Fibroblast of peridontal ligament (primary cell): ENCODE results near the gene PTPRR.
A peak's percentile ranks its signal among the peaks of the same experiment; 100 is the strongest.

Experiments
- DNase-seq: peaks from one replicate; pipeline ENCODE4 v3.0.0-alpha.2; 2010; ENCODE audit errors: extremely low read depth

PTPRR gene

DNA sequence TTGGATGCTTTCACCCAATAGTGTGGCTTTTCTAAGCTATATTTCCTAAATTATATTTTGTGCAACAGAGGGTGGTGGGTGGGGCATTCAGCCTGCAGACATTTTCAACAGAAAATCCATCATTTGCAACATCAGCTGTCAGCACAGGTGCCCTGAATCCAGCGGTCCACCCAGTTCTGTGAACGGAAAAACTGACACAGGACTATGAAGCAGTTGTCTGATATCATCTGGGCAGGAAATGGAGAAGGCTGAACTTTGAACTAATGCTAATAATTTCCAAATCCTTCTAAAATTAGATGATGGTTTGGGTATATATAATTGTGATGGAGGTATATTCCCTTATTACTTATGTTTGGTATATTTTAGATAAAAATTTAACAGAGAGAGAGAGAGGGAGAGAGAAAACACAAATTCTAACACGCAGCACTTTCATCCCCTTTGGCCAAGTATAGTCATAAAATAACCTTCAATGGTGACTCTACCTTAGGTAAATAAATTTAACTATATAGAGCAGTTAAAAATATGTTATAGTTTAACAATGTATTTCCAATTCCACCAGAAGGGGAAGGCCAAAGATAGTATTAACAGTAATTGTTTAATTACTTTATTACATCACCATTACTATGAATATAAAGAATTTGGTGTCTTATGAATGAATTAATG, 225.0 kb downstream of the PTPRR start:
- DNase-seq = no peak

DNA sequence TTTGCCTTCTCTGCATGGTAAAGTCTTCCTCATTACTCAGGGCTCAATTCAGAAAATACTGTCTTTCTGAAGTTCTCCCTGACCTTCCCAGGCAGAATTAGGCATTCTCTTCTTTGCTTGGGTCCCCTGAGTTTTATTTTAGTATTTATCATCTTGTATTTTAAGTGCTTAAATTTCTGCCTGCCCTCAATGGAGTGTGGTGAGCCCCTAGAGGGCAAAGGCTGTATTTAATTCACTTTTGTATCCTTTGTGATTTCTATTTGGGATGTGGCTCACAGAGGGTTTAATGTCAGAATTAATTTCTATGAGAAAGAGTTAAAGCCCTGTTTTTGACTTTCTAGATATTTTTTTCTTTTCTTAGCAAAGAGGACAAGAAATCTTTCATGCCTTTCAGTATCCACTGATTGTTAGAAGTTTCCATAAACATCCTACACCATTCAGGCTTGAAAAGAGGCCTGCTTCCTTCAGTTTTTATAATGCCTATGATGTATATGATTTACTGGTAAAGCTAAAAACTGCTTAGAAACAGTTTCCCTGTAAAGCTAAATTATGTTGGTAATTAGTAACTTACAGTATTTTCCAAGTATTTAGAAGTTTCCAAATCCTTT, 227.8 kb downstream of the PTPRR start:
- DNase-seq = peak; percentile 52

DNA sequence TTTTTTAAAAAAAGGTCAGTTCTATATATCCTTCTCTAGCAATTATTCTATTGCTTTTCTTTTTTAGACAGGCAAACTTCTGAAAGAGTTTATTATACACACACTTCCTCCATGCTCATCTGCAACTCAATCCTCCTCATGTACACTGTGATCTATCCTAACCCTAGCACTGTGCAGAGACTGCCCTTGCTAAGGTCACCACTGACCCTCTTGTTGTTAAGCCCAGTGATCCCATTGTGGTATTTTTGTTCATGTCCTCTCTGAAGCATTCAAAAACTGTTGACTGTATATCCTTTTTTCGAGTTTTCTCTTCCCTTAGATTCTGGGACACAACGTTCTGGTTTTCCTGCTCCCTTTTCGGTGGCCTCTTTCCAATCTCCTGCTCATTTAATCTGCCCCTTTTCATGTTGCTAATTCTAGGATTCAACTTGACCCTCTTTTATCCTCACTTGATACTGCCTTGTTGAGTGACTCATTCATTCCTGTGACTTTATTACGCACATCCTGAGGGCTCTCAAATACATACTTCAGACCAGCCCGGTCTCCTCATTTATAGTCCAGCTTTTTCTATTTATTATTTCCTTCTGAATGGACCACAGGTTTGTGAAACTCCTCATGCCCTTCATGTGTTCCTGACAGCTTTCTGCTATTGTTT, 229.4 kb downstream of the PTPRR start:
- peak; percentile 18 for DNase-seq

DNA sequence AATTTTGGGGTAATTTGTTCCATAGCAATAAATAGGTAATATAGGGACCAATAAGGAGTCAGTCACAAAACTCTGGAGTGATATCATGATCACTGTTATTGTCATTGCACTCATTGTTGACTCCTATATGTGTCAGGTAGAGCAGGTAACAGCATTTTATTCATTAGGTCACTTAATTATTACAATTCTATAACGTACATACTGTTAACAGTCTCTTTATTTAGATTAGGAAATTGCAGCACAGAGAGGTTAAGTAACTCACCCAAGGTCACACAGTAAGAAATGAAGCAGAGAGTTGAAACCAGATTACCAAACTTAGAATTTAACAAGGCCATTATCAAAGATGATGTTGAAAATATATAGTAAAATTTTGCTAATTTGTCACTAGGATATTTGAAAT, 233.6 kb downstream of the PTPRR start:
- DNase-seq = no peak

DNA sequence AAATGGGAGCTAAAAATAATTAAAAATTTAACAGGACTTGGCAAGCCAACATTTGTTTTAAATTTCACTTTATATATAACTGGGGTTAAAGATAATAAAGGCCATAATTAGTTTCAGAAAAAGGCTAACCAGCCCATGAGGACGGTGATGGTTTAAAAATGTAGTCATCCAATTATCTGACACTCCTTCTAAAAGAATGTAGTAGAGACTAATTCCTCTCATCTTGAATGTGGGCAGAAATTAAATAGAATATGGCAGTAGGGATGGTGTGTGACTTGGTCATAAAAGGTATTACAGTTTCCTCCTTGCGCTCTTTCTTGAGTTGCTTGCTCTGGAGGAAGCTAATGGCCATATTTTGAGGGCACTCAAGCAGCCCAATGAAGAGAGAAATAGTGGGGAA, 234.2 kb downstream of the PTPRR start:
- DNase-seq = no peak

DNA sequence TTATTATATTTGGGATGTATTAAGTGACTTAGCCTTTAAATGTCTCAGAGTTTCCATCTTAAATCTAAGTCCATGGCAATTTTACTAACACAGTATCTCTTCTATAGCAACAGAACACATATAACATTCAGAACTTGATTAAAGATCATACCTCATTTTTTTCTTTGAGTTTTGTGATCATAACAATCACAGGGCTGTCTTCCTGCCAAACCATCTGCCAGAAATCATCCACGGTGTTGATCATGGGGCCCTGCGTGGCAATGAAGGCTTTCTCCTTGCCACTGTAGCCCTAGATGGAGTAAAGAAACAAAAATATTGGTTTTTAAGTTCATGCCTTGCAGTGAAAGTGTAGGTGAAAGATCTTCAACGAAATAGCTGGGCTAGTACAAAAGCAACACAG, 236.6 kb downstream of the PTPRR start:
- no peak for DNase-seq

DNA sequence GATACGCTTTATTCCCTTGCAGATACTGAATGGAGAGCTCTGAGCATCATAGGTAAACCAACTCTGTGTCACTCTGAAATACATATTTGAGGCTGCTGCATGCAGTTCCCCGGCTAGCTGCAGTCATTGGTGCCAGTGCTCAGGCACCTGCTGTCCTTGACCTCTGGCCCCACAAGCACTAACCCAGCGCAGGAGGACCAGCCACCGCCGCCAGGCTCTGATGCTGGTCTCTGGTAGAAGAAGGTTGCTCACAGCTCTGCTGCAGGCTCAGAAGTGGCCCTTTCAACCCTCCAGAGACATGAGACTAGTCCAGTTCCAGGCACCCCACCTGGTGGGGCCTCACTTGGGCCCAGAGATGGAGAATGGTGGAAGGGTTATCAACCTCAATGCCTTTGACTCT, 248.8 kb downstream of the PTPRR start:
- no peak for DNase-seq

DNA sequence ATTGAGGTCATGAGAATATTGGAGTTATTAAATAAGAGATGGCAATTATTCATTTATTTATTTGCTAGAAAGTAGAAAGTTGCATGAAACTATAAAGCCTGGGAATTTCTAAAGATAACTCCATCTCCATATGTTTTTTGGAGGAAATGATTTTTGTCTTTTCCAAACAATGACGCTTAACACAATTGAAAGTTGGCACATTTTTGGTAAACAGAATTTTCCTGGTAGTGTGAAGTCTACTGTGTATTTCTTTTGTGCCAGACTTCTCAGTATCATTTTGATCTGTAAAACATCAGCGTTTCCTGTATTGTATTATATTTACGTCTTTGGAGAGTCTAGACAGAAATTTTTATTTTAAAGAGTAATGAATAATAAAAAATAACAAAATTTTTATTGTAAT, 249.6 kb downstream of the PTPRR start:
- DNase-seq = no peak

DNA sequence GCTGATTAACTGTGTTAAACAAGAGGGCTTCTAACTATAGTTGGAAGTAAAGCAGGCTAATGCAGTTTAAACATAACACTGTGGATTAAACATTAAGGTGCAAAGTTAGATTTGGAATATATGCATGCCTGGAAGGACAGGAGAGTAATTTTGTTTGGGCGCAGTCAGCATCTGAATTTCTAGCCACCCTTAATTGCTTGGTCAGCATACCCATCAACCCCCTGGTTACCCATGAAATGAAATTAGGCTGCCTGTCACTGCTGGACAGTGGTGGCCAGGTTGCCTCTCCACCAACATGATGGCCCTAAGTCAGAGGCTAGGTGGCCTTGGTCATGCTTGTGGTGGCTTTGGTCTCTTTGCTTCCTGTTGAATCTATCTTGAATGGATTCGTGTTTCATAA, 253.3 kb downstream of the PTPRR start:
- no peak for DNase-seq

DNA sequence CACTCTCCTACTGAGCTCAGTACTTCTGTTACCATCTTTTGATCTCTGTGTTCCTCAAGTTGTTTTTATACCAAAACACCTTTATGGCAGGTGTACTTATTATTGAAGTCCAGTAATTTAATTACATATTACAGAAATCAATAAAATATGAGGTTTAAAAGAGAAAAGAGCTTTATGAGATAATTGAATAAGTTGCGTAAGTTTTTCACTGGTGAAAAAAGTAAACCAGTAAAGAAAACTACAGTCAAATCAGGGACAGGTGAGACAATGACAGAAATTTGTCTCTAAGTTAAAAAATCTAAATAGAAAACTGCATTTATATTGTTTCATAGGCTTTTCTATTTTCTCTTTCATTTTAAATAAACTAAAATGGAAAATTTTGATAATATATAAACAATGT, 254.2 kb downstream of the PTPRR start:
- no peak for DNase-seq

DNA sequence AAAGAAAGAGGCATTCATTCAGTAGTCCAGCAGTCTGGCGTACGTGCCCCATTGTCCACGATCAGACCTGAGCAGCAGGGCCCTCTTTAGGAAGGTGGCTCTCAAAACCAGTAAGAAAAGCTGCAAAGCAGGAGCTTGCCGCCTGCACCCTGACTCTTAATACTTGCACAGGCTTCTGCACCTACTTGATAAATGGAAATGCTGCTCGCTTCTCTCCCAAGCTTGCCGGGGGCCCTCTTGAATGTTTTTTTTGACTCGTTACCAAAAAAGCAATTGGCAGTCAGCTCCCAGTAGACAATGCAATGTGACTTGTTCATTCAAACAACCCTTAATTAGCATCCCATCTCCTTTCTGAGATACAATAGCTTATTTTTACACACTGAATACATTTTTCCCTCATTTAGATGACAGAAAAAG, 256.1 kb downstream of the PTPRR start:
- no peak for DNase-seq

DNA sequence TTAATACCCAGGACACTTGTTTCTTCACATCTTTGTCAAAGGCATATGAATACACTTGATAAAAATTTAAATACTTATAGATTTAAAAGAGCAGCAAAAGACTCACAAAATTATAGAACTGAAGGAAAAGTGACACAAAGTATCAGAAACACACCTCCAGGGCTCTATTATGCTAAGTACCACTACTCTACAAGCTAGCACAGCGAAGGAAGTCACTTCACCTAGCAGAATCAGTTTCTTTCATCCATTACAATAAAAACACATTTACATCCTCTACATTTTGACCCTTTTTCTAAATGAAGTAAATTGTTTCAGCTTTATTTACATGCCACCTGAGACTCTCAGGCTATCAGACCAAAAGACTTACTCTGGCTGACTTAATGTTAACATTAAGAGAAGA, 256.7 kb downstream of the PTPRR start:
- DNase-seq = no peak

DNA sequence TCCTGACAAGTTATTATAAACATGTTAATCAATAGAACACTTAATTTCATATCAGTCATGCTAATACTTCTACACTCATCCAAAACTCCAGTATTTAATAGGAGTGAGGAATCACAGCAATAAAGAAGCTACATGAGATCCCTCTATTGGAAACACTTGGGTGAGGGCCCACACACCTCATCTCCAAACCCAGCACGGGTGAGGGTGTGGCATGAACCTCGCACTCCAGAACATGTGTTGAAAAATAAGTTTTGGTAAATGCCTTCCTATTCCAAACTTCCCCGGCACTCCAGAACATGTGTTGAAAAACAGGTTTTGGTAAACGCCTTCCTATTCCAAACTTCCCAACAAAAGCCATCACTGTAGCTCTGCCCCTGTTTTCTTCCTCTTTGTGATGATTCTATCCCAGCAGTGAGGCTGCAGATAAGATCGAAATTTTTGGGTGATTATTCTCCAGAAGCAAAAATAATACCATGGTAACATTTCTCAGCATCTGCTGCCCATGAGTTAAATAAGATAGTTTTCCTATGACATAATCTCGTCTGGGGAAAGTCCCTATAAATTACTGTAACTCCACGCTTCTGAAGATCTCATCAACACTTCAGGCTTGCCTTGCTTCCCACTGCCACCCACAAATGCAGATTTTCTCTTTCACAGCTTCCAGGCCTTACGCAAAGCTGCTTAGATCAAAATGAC, 258.9 kb downstream of the PTPRR start:
- peak; percentile 72 for DNase-seq

DNA sequence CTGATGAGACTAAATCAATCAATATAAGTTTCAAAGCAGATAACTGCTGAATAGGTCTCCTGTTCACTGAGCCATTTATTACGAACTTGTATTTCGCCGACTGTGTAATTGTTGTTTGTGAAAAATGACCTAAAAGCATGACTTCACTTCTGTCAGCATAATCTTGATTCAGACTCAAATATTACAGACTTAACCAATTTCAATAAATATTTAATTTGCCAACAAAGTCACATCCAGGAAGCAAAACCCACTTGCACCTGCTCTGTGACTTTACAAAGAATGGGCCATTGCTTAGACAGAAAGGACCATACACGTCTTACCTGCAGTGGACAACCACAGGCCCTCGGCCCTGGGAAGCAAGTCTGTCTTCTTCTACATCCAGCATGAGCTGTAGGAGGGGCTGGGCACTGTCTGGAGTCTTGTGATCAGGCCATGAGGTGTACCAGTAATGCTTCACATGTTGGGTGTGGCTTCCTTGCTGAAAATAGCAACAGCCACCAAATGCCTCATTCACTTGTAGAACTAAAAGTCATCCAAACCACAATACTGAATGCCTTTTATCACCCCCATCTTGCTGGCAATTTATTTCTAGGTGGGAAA, 259.8 kb downstream of the PTPRR start:
- peak; percentile 60 for DNase-seq

DNA sequence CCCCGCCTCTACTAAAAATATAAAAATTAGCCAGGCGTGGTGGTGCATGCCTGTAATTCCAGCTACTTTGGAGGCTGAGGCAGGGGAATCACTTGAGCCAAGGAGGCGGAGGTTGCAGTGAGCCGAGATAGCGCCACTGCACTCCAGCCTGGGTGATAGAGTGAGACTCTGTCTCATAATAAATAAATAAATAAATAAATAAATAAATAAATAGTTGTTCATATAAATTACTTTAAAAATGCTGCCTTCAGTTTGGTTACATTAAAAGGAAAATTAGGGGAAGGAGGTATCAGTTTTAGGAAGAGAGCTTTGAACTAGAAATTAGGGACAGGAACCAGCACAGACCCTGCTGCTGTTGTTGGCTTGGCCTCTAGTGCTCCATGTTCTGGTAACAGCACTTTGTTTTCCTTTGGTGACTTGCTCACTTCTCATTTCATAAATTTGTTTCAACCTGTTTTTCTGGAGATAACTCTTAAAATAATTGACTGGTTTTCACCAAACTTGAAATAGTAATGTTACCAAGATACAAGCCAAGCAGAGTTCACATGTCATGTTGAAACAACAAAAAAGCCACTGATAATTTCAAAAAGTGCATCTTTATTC, 260.4 kb downstream of the PTPRR start:
- no peak for DNase-seq

DNA sequence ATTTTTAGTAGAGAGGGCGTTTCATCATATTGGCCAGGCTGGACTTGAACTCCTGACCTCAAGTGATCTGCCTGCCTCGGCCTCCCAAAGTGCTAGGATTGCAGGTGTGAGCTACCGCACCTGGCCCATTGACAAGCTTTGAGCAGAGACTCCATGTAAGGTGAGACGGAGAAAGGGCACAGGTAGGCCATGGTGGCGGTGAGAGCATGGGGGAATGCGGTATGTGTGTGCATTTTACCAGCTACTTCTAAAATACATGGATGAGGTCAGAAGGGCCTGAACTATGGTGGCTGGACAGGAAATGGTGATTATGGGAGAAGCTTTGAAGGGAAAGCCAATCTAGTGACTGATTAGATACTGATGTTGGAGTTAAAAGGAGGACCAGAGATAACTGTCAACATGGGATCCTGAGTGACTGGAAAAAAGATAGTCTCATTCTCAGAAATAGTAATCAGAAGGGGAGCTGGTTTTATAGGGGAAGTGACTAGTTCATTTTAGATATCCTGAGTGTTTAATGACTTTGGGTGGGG, 261.4 kb downstream of the PTPRR start:
- no peak for DNase-seq

DNA sequence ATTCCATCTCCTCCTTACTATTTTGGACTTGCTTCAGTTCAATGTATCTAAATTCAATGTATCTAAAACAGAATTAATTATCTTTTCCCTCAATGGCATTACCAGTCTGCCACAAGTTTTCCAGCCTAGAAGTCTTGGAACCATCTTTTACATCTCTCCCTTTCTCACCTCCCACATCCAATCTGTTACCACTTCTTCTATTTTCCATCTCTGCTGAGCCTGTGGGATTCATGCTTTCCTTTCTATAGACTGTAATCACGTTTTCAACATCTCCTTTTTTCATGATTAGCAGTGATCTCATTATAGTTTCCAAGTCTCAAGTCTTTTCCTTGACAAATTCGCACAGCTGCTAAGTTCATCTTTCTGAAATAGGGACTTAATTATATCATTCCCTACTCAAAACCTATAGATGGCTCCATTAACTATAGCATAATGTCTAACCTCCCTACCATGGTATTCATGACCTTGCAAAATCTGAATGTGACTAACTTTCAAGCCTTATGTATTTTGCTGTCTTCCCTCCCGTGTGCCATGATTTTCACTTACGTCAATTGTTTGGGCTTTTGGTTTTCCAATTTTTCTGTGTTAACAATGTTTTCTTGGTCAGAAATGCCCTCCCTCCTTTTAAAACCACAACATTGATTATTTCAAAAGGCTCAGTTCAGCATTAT, 262.8 kb downstream of the PTPRR start:
- no peak for DNase-seq

DNA sequence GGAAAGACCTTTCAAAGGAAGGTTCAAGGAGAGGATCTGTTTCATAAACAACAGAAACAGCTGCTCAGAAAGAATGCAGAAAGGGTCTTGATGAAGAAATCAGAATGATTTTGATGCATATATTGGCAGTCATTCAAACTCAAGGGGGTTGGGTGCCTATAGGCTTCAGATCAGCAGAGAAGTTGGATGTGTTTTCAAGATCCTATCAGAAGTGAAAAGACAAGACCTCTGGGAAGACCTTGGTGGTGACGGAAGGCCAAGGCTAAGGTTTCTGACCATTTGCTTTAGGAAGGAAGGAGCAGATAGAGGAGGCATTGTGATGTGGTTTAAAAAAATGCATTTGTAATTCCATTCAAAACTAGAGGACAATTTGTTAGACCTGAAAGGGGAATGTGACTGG, 268.1 kb downstream of the PTPRR start:
- DNase-seq = no peak

DNA sequence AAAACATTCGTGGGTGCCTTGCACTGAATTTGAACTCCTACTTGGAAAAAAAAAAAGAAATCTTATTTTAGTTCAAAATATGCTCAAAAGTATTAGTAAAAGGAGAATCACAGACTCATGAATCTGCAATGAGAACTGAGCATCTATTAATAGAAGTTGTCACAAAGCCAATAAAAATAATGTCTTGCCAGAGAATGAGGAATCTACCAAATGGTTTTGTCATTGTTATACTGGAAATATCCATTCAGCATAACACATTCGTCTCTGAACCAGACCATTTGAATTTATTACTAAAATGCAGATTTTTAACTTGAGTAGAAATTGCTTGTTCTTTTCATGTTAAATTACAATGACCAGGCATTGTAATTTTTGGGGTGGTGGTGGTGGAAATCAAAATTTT, 271.7 kb downstream of the PTPRR start:
- DNase-seq = peak; percentile 84

DNA sequence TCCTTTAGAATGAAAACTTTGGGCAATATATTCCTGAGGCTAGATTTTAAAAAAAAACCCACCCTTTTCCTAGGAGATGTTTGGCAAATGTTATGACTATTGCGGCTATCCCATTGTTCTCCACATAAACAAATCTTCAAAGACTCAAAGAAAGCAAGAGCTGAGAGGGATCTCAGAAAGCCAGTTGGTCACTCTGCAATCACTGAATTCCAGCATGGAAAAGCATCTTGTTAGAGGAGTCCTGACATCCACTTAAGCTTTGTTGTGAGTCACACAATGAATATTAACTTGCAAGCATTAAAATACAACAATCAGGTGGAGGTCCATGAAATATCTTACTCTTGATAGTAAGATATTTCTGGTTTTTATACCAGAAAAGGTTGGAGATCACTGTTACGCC, 272.3 kb downstream of the PTPRR start:
- peak; percentile 30 for DNase-seq

DNA sequence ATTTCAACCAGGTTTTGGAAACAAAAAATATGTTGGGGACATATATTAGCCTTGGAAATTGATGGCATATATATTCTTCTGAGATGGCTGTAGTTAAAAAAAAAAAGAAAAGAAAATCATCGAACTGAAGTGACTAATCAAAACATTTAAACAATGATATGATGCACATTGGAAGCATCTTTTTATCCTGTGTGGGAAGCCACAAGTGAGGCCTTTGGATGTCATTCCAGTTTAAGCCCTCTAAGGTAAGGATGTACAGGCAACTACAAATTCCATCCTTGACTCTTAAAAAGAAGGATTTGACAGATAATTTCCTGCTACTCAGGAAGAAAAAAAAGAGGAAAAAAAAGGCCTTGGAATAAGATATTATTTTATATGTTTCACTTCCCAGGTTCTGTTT, 273.7 kb downstream of the PTPRR start:
- DNase-seq = peak; percentile 33
